HG03280 (cell line): ENCODE data around the gene SMIM45.

ENCODE experiments used
- ATAC-seq: cut with Tn5 transposase; IDR thresholded peaks from one replicate; pipeline ENCODE4 v1.9.1; 2021; ENCODE audit warnings: mild to moderate bottlenecking, moderate library complexity; ENCODE audit not compliant: unreplicated experiment

SMIM45 gene

GRCh38 chr22:41951898-41952474 is at the start of gene SMIM45:
SMIM45 (plus strand) TSS chr22:41952150.
- no peak for ATAC-seq

- ATAC-seq = no peak
These were observed 49.0 kb upstream of the SMIM45 start for GRCh38 chr22:41902932-41903421.

- ATAC-seq = no peak
These were observed 47.2 kb upstream of the SMIM45 start for GRCh38 chr22:41904450-41905410.

- ATAC-seq = no peak
These were observed 46.3 kb upstream of the SMIM45 start for GRCh38 chr22:41905411-41906202.

GRCh38 chr22:41906822-41907221 is 45.1 kb upstream of the SMIM45 start:
- no peak for ATAC-seq

- ATAC-seq = no peak
These were observed 44.2 kb upstream of the SMIM45 start for GRCh38 chr22:41907436-41908401.

- ATAC-seq = no peak
These were observed 43.3 kb upstream of the SMIM45 start for GRCh38 chr22:41908411-41909309.

- ATAC-seq = no peak
These were observed 42.5 kb upstream of the SMIM45 start for GRCh38 chr22:41909310-41910049.

- no peak for ATAC-seq
These were observed 41.6 kb upstream of the SMIM45 start for GRCh38 chr22:41910050-41911000.

- ATAC-seq = no peak
These were observed 40.8 kb upstream of the SMIM45 start for GRCh38 chr22:41911001-41911611.

GRCh38 chr22:41912338-41913039 is 39.5 kb upstream of the SMIM45 start:
- no peak for ATAC-seq

GRCh38 chr22:41913040-41913719 is 38.8 kb upstream of the SMIM45 start:
- ATAC-seq = no peak

- ATAC-seq = no peak
These were observed 38.0 kb upstream of the SMIM45 start for GRCh38 chr22:41913842-41914534.

- ATAC-seq = no peak
These were observed 37.3 kb upstream of the SMIM45 start for GRCh38 chr22:41914611-41915034.
